Measurements from ENCODE around the gene EPB41L4B. TPM values are rescaled to one million over a fixed set of nuclear protein-coding genes. Genes with fewer than 3 reads are reported as not detected.
"Not testable (repeated sequence)": the region's sequence is repeated elsewhere in the genome, so short reads cannot be mapped to it uniquely, and the experiment has no call there.

EPB41L4B gene
- under 1 TPM; 0.11 to 0.33 (median 0.24) TPM for total RNA-seq

GRCh38 chr9:109320742-109321448 is at the start of gene EPB41L4B:
TSS of gene EPB41L4B (minus strand) at chr9:109321059. CDS start at chr9:109320446, 613 bp downstream.
- H3K4me3 Mint-ChIP-seq = peak within 1 kb of the TSS; percentile 80
- H3K36me3 Mint-ChIP-seq (ENCODE audit: insufficient read depth) = no peaks in the 10 kb centered on the region
- H3K27me3 Mint-ChIP-seq (ENCODE audit: low read depth) = peaks cover 58% of the 10 kb centered on the region
- H3K4me1 Mint-ChIP-seq (ENCODE audit: low read depth) = peaks cover 14% of the 10 kb centered on the region
- DNase-seq (peak; percentile 83), ATAC-seq (peak; percentile 97 to 98)
- H3K9me3 Mint-ChIP-seq = no peaks in the 10 kb centered on the region

DNA sequence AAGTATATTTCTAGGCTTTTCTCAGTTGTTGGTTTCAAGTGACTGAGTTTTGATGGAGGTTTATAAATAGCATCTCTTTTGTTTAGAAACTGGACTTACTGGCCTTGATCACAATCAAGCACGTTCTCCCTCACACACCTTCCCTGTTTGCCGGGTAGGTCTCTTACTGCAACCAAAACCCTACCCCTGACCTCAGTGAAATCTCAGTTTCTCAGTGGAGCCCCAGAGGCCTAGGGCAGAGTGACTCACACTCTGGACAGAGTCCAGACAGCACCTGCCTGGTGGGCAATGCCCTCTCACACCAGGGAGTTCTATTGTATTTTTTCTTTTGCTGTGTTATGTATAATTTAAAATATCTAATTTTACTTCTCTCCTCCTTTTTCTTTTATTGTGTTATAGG is 48.4 kb upstream of the EPB41L4B start:
- ATAC-seq (no peak), DNase-seq (no peak)
- Mint-ChIP-seq H3K36me3 (ENCODE audit: insufficient read depth) (no peaks in the 10 kb centered on the region), H3K4me3 (no peak overlapping the region), H3K9me3 (peaks cover 3% of the 10 kb centered on the region), H3K4me1 (ENCODE audit: low read depth) (no peaks in the 10 kb centered on the region), H3K27me3 (ENCODE audit: low read depth) (no peaks in the 10 kb centered on the region)

GRCh38 chr9:109360771-109361170 is 39.9 kb upstream of the EPB41L4B start:
- ATAC-seq (no peak), DNase-seq (no peak)
- no peaks in the 10 kb centered on the region for H3K4me1 Mint-ChIP-seq (ENCODE audit: low read depth)
- no peaks in the 10 kb centered on the region for H3K36me3 Mint-ChIP-seq (ENCODE audit: insufficient read depth)
- H3K9me3 Mint-ChIP-seq = no peaks in the 10 kb centered on the region
- H3K4me3 Mint-ChIP-seq = no peak overlapping the region
- peaks cover 3% of the 10 kb centered on the region for H3K27me3 Mint-ChIP-seq (ENCODE audit: low read depth)

DNA sequence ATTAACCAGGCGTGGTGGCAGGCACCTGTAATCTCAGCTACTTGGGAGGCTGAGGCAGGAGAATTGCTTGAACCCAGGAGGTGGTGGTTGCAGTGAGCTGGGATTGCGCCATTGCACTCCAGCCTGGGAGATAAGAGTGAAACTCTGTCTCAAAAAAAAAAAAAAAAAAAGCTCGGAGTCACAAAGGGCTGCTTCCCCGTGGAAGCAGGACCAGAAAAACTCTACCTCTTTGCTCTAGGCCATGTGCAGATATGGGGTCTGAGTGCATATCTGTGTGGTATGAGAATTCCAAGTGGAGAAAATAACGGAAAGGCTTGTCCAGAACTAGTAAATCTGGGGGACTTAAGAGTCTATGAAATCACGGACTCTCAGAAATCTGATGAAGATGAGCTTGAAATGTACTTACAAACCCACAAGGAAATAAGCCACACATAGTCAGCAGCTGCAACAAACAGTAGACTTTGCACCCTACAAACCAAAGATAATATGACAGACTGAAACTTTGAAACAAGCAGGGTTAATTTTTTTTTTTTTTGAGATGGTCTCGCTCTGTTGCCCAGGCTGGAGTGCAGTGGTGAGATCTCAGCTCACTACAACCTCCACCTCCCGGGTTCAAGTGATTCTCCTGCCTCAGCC is 38.2 kb upstream of the EPB41L4B start:
- H3K9me3 Mint-ChIP-seq = not testable (repeated sequence)

GRCh38 chr9:109355564-109356297 is 34.9 kb upstream of the EPB41L4B start:
- Mint-ChIP-seq H3K36me3 (ENCODE audit: insufficient read depth) (no peaks in the 10 kb centered on the region), H3K4me3 (no peak overlapping the region), H3K4me1 (ENCODE audit: low read depth) (no peaks in the 10 kb centered on the region), H3K27me3 (ENCODE audit: low read depth) (peaks cover 11% of the 10 kb centered on the region), H3K9me3 (no peaks in the 10 kb centered on the region)
- ATAC-seq = no peak
- DNase-seq = no peak

More for the DNA sequence above, 38.2 kb upstream of the EPB41L4B start:
- not testable (repeated sequence) for H3K4me1 Mint-ChIP-seq (ENCODE audit: low read depth); H3K27me3 Mint-ChIP-seq (ENCODE audit: low read depth); H3K4me3 Mint-ChIP-seq; H3K36me3 Mint-ChIP-seq (ENCODE audit: insufficient read depth); DNase-seq; ATAC-seq

GRCh38 chr9:109354190-109354589 is 33.3 kb upstream of the EPB41L4B start:
- ATAC-seq (no peak), DNase-seq (no peak)
- H3K9me3 Mint-ChIP-seq = no peaks in the 10 kb centered on the region
- H3K27me3 Mint-ChIP-seq (ENCODE audit: low read depth) = peaks cover 11% of the 10 kb centered on the region
- H3K36me3 Mint-ChIP-seq (ENCODE audit: insufficient read depth) = no peaks in the 10 kb centered on the region
- no peak overlapping the region for H3K4me3 Mint-ChIP-seq
- H3K4me1 Mint-ChIP-seq (ENCODE audit: low read depth) = no peaks in the 10 kb centered on the region

DNA sequence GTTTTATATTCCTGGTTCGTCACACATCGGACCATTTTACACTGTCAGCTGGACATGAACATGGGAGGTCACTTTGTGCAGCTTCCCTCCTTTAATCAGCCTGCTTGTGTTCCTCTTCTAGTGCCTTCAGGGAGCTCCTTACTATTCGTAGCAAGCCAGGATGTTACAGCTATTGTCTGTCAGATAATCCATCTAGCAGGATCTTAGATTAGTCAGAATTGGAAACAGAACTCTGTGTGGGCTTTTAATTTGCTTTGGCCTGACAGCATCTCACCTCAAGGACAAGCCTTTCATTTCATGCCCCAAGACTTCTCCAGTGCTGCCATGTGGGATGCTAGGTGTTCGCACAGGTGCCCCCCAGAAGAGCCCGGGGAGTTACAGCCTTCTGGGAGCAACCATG is 30.2 kb upstream of the EPB41L4B start:
- DNase-seq = no peak
- no peaks in the 10 kb centered on the region for H3K4me1 Mint-ChIP-seq (ENCODE audit: low read depth)
- ATAC-seq = no peak
- no peak overlapping the region for H3K4me3 Mint-ChIP-seq
- no peaks in the 10 kb centered on the region for H3K36me3 Mint-ChIP-seq (ENCODE audit: insufficient read depth)
- H3K9me3 Mint-ChIP-seq = no peaks in the 10 kb centered on the region
- peaks cover 11% of the 10 kb centered on the region for H3K27me3 Mint-ChIP-seq (ENCODE audit: low read depth)

DNA sequence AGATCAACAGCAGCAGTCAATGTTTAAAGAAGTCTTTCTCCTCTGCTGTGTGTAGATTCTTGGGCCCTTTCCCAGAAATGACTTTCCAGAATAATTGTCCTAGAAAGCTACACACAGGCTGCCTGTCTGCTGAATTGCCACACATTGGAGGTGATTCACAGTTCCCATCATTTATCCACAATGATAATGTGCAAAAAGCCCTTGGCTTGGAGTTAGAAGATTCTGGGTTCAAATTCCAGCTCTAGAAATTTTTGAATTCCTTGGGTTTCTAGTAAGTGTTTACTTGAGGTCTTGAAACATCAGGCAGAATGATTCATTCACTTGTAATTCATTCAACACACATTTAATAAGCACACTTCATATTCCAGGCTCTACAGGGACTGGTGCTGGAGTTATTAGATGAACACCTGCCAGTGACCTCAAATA is 28.6 kb upstream of the EPB41L4B start:
- Mint-ChIP-seq H3K27me3 (ENCODE audit: low read depth) (peaks cover 3% of the 10 kb centered on the region), H3K4me3 (no peak overlapping the region), H3K36me3 (ENCODE audit: insufficient read depth) (no peaks in the 10 kb centered on the region), H3K9me3 (no peaks in the 10 kb centered on the region), H3K4me1 (ENCODE audit: low read depth) (no peaks in the 10 kb centered on the region)
- DNase-seq (no peak), ATAC-seq (no peak)

- Mint-ChIP-seq H3K9me3 (no peaks in the 10 kb centered on the region), H3K4me1 (ENCODE audit: low read depth) (no peaks in the 10 kb centered on the region), H3K4me3 (no peak overlapping the region), H3K27me3 (ENCODE audit: low read depth) (peaks cover 4% of the 10 kb centered on the region), H3K36me3 (ENCODE audit: insufficient read depth) (no peaks in the 10 kb centered on the region)
- ATAC-seq (no peak), DNase-seq (no peak)
Measured at GRCh38 chr9:109346904-109347303, 26.0 kb upstream of the EPB41L4B start.

DNA sequence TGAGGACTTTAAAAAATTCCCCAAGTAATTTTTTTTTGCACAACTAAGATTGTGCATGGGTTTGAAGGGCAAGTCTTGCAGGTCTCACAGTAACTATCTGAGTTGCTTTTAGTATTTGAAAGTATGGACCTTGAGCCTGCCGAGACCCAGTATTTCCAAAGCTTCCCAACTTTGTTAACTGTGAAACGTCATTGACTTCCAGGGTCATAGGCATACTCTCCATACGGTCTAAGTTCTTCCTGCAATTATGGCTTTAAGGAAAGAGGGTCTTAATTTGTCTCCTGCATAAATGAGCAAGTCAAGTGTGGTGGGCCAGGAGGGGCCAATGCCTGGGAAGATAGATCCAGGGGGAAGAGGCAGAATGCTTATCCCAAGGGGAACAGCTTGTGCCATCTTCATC is 24.0 kb upstream of the EPB41L4B start:
- ATAC-seq = no peak
- Mint-ChIP-seq H3K27me3 (ENCODE audit: low read depth) (peaks cover 6% of the 10 kb centered on the region), H3K36me3 (ENCODE audit: insufficient read depth) (no peaks in the 10 kb centered on the region), H3K4me1 (ENCODE audit: low read depth) (no peaks in the 10 kb centered on the region), H3K9me3 (no peaks in the 10 kb centered on the region), H3K4me3 (no peak overlapping the region)
- no peak for DNase-seq

DNA sequence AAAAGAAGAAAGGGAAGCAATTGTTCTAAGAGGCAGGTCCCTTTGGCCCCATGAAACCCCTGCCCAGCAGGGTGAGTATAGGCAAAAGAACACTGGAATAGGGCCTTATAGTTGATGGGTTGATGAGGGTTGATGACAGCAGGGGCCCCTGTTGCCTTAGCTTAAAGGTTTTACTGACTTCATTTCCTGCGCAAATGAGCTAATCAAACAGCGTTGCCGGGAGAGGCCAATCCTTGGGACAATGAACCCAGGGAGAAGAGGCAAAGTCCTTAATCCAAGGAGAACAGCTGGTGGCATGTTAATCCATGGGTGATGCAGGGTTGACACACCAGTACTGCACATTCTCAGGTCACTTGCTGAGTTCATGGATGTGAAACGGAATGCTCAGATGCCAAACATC is 22.0 kb upstream of the EPB41L4B start:
- no peak for ATAC-seq
- H3K4me1 Mint-ChIP-seq (ENCODE audit: low read depth) = no peaks in the 10 kb centered on the region

DNA sequence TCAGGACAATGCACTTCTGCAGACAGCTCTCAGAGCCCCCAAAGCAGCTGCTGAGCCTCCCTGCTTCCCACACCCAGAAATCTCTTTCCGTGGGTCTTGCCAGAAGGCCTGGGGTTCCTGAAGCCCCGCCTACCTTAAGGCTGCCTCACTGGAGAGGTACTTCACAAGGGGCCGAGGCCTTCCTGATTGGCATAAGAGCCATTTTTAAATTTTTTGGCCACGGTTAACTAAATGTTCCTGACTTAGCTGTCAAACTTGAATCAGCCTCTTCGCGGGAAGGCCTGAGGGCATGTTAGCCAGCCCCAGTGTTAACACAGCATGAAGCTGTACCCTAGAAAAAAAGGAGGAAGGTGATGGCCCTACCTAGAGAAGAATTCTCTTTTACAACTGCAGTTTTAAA is 20.7 kb upstream of the EPB41L4B start:
- ATAC-seq = no peak
- H3K4me3 Mint-ChIP-seq = no peak overlapping the region
- no peak for DNase-seq
- no peaks in the 10 kb centered on the region for H3K36me3 Mint-ChIP-seq (ENCODE audit: insufficient read depth)
- peaks cover 6% of the 10 kb centered on the region for H3K27me3 Mint-ChIP-seq (ENCODE audit: low read depth)
- H3K4me1 Mint-ChIP-seq (ENCODE audit: low read depth) = no peaks in the 10 kb centered on the region
- no peaks in the 10 kb centered on the region for H3K9me3 Mint-ChIP-seq

More for the DNA sequence above, 22.0 kb upstream of the EPB41L4B start:
- DNase-seq = no peak
- Mint-ChIP-seq H3K27me3 (ENCODE audit: low read depth) (peaks cover 6% of the 10 kb centered on the region), H3K36me3 (ENCODE audit: insufficient read depth) (no peaks in the 10 kb centered on the region), H3K4me3 (no peak overlapping the region), H3K9me3 (no peaks in the 10 kb centered on the region)

DNA sequence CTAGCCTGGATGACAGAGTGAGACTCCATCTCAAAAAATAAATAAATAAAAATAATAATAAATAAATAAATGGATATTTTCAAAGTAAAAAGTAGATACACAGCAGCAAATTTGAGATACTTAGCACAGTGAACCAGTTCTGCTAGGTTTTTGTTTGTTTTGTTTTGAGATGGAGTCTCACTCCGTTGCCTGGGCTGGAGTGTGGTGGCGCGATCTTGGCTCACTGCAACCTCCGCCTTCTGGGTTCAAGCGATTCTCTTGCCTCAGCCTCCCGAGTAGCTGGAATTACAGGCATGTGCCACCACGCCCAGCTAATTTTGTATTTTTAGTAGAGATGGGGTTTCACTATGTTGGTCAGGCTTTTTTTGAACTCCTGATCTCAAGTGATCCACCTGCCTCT is 20.1 kb upstream of the EPB41L4B start:
- H3K36me3 Mint-ChIP-seq (ENCODE audit: insufficient read depth); DNase-seq; H3K4me3 Mint-ChIP-seq; H3K27me3 Mint-ChIP-seq (ENCODE audit: low read depth); H3K9me3 Mint-ChIP-seq; ATAC-seq; H3K4me1 Mint-ChIP-seq (ENCODE audit: low read depth): not testable (repeated sequence)

DNA sequence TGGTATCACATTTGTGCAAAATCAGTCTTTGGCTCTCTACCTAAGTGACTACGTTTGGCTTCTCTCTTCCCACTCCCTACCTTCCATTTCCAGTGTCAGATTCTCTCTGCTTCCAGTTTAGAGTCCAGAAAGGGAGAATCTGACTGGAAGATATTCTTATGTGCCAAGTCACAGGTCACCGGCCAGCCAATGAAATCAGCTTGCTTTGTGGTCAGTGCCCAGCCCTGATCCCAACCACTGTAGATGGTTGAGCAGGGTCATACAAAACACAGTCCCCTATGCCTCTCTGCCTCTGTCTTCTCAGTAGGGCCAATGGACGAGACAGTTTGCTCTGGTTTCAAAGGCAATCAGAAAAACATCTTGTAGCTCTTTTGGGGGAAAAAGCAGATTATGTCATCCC is 15.6 kb upstream of the EPB41L4B start:
- Mint-ChIP-seq H3K4me1 (ENCODE audit: low read depth) (no peaks in the 10 kb centered on the region), H3K4me3 (no peak overlapping the region), H3K36me3 (ENCODE audit: insufficient read depth) (no peaks in the 10 kb centered on the region), H3K27me3 (ENCODE audit: low read depth) (peaks cover 6% of the 10 kb centered on the region), H3K9me3 (no peaks in the 10 kb centered on the region)
- no peak for DNase-seq
- ATAC-seq = no peak

DNA sequence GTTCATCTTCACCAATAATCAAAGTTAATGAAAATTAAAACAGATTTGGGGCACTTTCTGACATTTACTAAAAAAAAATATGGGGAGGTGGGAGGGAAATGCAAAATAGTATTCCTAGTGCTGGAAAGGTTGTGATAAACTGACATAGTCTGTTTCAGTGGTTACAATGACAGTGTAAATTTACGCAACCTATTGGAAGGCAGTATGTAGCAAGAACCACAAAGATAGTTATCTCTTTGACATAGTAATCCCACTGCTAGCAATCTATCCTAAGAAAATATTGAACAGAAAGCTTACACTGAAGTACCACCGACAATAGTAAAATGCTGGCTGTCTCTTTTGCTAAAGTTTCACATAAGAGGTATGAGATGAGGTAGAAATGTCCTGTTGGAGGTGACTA is 15.1 kb upstream of the EPB41L4B start:
- DNase-seq = no peak
- H3K9me3 Mint-ChIP-seq = no peaks in the 10 kb centered on the region
- H3K4me1 Mint-ChIP-seq (ENCODE audit: low read depth) = no peaks in the 10 kb centered on the region
- no peak for ATAC-seq
- H3K27me3 Mint-ChIP-seq (ENCODE audit: low read depth) = peaks cover 6% of the 10 kb centered on the region
- no peak overlapping the region for H3K4me3 Mint-ChIP-seq
- H3K36me3 Mint-ChIP-seq (ENCODE audit: insufficient read depth) = no peaks in the 10 kb centered on the region
